Skeletal muscle tissue (tissue), 4 donors: ENCODE data around the gene SIGLEC9. TPM values are rescaled to one million over a fixed set of nuclear protein-coding genes. Genes with fewer than 3 reads are reported as not detected.

Experiments
- H3K27ac ChIP-seq: one replicate; pipeline ENCODE4 v1.7.0; 2013; ENCODE audit warnings: mild to moderate bottlenecking, low read depth, low read length, inconsistent platforms
- H3K27me3 ChIP-seq, 3 donors: one replicate each; pipeline ENCODE4 v1.7.0; 2013; ENCODE audit warnings: low read length in 3 of 3; ENCODE audit not compliant: control insufficient read depth in 3 of 3, insufficient read depth in 3 of 3
- H3K36me3 ChIP-seq, 3 donors: one replicate each; pipeline ENCODE4 v1.7.0; 2013; ENCODE audit warnings: low read length in 3 of 3; ENCODE audit not compliant: control insufficient read depth in 3 of 3, insufficient read depth in 3 of 3
- H3K4me1 ChIP-seq, 3 donors: one replicate each; pipeline ENCODE4 v1.7.0; 2013; ENCODE audit warnings: low read length in 3 of 3, mild to moderate bottlenecking in 3 of 3; ENCODE audit not compliant: control insufficient read depth in 3 of 3, insufficient read depth in 3 of 3
- H3K4me3 ChIP-seq, 3 donors: one replicate each; pipeline ENCODE4 v1.7.0; 2013; ENCODE audit warnings: low read length in 3 of 3
- H3K9ac ChIP-seq, 3 donors: one replicate each; pipeline ENCODE4 v1.7.0; 2013; ENCODE audit warnings: low read length in 3 of 3, mild to moderate bottlenecking in 3 of 3, moderate library complexity in 2 of 3, low read depth in 1 of 3
- H3K9me3 ChIP-seq, 3 donors: one replicate each; pipeline ENCODE4 v1.7.0; 2013; ENCODE audit warnings: low read length in 3 of 3; ENCODE audit not compliant: control insufficient read depth in 3 of 3
- total RNA-seq: library from RNA; depleted of rRNA; stranded (reverse); fragments of >200 nt; gene quantifications from one replicate; pipeline ENCODE4 v1.2.3, GENCODE V29; 2014
- donor health status: Osteomylitis.

Gene SIGLEC9
- total RNA-seq = under 0.01 TPM

- Histone ChIP-seq H3K27me3 (peaks cover 0 to 26% (median 10%) of the 10 kb centered on the region in 3 donors), H3K9me3 (no peaks in the 10 kb centered on the region), H3K9ac (no peak within 1 kb of the TSS), H3K36me3 (no peaks in the 10 kb centered on the region), H3K27ac (peak within 1 kb of the TSS; percentile 36), H3K4me1 (peaks cover 0 to 7% (median 0%) of the 10 kb centered on the region in 3 donors), H3K4me3 (no peak within 1 kb of the TSS)
These were observed at the start of gene SIGLEC9 for GRCh38 chr19:51124729-51125128. Gene SIGLEC9, plus strand, starts transcription at chr19:51124906. Its CDS starts 69 bp downstream, at chr19:51124975.

DNA sequence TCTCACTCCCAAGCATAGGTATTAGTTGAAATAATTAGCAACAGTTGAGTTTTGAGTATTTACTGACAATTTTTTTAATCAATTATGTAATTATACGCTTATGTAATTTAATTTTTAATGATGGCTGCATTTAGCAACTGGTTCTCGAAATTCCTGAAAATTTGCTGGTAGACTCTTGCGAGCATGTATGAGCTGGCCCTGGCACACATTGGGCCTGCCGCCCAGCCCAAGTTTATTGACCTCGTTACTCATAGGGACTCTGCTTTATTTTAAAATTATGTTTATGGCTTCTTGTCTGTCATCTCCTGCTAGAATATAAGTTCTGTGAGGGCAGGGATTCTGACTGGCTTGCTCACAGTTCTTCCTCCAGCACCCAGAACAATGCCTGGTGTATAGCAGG is 48.7 kb upstream of the SIGLEC9 start:
- H3K36me3 ChIP-seq = no peaks in the 10 kb centered on the region
- no peaks in the 10 kb centered on the region for H3K4me1 ChIP-seq
- no peak overlapping the region for H3K4me3 ChIP-seq
- no peak overlapping the region for H3K27ac ChIP-seq
- peaks cover 0 to 3% (median 2%) of the 10 kb centered on the region in 3 donors for H3K9me3 ChIP-seq
- no peak overlapping the region for H3K9ac ChIP-seq
- H3K27me3 ChIP-seq = peaks cover 0 to 8% (median 5%) of the 10 kb centered on the region in 3 donors

GRCh38 chr19:51076631-51077213 is 48.0 kb upstream of the SIGLEC9 start:
- Histone ChIP-seq H3K9me3 (peaks cover 0 to 3% (median 2%) of the 10 kb centered on the region in 3 donors), H3K27me3 (peaks cover 0 to 8% (median 5%) of the 10 kb centered on the region in 3 donors)

GRCh38 chr19:51078104-51078503 is 46.6 kb upstream of the SIGLEC9 start:
- H3K27ac ChIP-seq = no peak overlapping the region
- H3K4me1 ChIP-seq = no peaks in the 10 kb centered on the region
- no peaks in the 10 kb centered on the region for H3K36me3 ChIP-seq
- H3K27me3 ChIP-seq = peaks cover 0 to 15% (median 5%) of the 10 kb centered on the region in 3 donors
- no peak overlapping the region for H3K9ac ChIP-seq
- peaks cover 0 to 3% (median 2%) of the 10 kb centered on the region in 3 donors for H3K9me3 ChIP-seq
- H3K4me3 ChIP-seq = no peak overlapping the region

More at GRCh38 chr19:51076631-51077213, 48.0 kb upstream of the SIGLEC9 start:
- H3K4me3 ChIP-seq = no peak overlapping the region
- H3K9ac ChIP-seq = no peak overlapping the region
- no peaks in the 10 kb centered on the region for H3K36me3 ChIP-seq
- H3K27ac ChIP-seq = no peak overlapping the region
- H3K4me1 ChIP-seq = no peaks in the 10 kb centered on the region

- Histone ChIP-seq H3K9me3 (peaks cover 0 to 2% (median 0%) of the 10 kb centered on the region in 3 donors), H3K27me3 (peaks cover 0 to 16% (median 5%) of the 10 kb centered on the region in 3 donors), H3K27ac (no peak overlapping the region), H3K36me3 (no peaks in the 10 kb centered on the region), H3K4me3 (no peak overlapping the region), H3K9ac (no peak overlapping the region), H3K4me1 (no peaks in the 10 kb centered on the region)
These were observed 46.0 kb upstream of the SIGLEC9 start for GRCh38 chr19:51078731-51079130.

DNA sequence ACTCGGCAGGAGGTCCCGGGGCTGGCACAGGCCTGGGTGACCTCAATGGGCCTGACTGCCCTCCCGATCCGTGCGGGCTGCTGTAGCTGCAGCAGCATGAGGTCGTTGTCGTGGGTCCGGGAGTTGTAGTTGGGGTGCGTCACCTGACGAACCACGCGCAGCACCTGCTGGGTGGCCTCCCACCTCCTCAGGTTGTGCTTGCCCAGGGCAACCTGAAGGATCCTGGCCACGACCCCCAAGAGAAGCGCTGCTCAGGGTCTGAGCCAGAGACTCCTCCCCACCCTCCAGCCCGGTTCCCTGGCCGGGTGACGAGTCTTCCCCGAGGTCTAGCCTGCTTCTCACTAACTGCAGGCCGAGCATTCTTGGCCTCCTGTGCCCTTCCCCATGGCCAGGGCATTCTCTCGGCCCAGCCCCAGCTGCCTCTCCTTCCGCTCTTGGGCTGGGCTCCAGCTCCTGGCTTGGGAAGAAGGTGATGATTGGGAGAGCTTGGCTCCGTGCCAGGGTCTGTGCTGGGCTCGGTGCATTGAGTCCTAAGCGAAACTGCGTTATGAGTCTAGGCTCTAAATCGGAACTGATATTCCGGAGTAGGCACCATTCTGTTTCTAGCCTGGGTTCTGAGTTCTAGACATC is 45.1 kb upstream of the SIGLEC9 start:
- no peak overlapping the region for H3K27ac ChIP-seq
- H3K4me3 ChIP-seq = no peak overlapping the region
- no peaks in the 10 kb centered on the region for H3K36me3 ChIP-seq
- H3K9me3 ChIP-seq = peaks cover 0 to 2% (median 0%) of the 10 kb centered on the region in 3 donors
- no peaks in the 10 kb centered on the region for H3K4me1 ChIP-seq
- H3K27me3 ChIP-seq = peaks cover 0 to 19% (median 5%) of the 10 kb centered on the region in 3 donors
- H3K9ac ChIP-seq = no peak overlapping the region

GRCh38 chr19:51081476-51081875 is 43.2 kb upstream of the SIGLEC9 start:
- Histone ChIP-seq H3K27ac (no peak overlapping the region), H3K9me3 (no peaks in the 10 kb centered on the region), H3K9ac (no peak overlapping the region), H3K4me1 (no peaks in the 10 kb centered on the region), H3K27me3 (peaks cover 0 to 15% (median 5%) of the 10 kb centered on the region in 3 donors), H3K36me3 (no peaks in the 10 kb centered on the region), H3K4me3 (no peak overlapping the region)

GRCh38 chr19:51082611-51083010 is 42.1 kb upstream of the SIGLEC9 start, which contains the start of gene KLK14:
Gene KLK14, minus strand, starts transcription at chr19:51082887. Its CDS starts 273 bp downstream, at chr19:51082614.
- Histone ChIP-seq H3K4me3 (no peak within 1 kb of the TSS), H3K9me3 (no peaks in the 10 kb centered on the region), H3K27ac (no peak within 1 kb of the TSS), H3K27me3 (peaks cover 0 to 11% (median 5%) of the 10 kb centered on the region in 3 donors), H3K4me1 (no peaks in the 10 kb centered on the region), H3K36me3 (no peaks in the 10 kb centered on the region), H3K9ac (no peak within 1 kb of the TSS)

- no peaks in the 10 kb centered on the region for H3K4me1 ChIP-seq
- no peak overlapping the region for H3K27ac ChIP-seq
- no peak overlapping the region for H3K4me3 ChIP-seq
- no peaks in the 10 kb centered on the region for H3K9me3 ChIP-seq
- no peak overlapping the region for H3K9ac ChIP-seq
- no peaks in the 10 kb centered on the region for H3K36me3 ChIP-seq
- H3K27me3 ChIP-seq = peaks cover 0 to 11% (median 5%) of the 10 kb centered on the region in 3 donors
These were observed 41.5 kb upstream of the SIGLEC9 start for GRCh38 chr19:51083181-51083580.

GRCh38 chr19:51083783-51084182 is 40.9 kb upstream of the SIGLEC9 start:
- Histone ChIP-seq H3K27me3 (peaks cover 0 to 11% (median 5%) of the 10 kb centered on the region in 3 donors), H3K27ac (no peak overlapping the region), H3K36me3 (no peaks in the 10 kb centered on the region), H3K4me1 (no peaks in the 10 kb centered on the region), H3K4me3 (no peak overlapping the region), H3K9me3 (no peaks in the 10 kb centered on the region), H3K9ac (no peak overlapping the region)
